Measurements from ENCODE around the gene MYO18B.

DNA sequence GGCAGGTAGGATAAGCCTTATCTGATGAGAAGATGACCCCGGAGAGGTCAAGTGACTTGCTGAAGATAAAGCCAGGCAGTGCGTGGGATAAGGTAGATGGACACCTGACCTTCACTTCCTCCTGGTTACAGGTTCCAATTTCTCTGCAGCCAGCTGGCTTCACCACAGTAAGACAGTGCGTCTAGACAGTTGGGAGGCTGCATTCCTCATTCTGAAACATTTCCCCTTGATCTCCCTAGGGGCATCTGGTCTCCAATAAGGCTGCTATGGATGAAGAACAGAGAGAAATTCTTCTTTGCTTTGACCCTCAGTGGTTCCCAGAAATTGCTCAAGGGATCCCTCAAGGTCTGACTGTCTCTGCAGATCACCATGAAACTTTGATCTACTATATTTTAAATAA lies 211.3 kb downstream of the MYO18B start:
- TF ChIP-seq TAF1 (IDR thresholded peaks at IDR 0.05; ENCODE audit: low read depth, low read length), result no peak
- TF ChIP-seq POLR2A (IDR thresholded peaks at IDR 0.05; ENCODE audit: low read depth, low read length), result no peak
- no peak for TF ChIP-seq POLR2AphosphoS5 (IDR thresholded peaks at IDR 0.05; ENCODE audit: low read depth, low read length)
